Smooth muscle cell (in vitro differentiated cells): ENCODE data around the gene CNOT2. TPM values are rescaled to one million over a fixed set of nuclear protein-coding genes. Genes with fewer than 3 reads are reported as not detected.

Source experiments
- DNase-seq: peaks from one replicate; lab custom pipeline; 2025; ENCODE audit not compliant: unreplicated experiment; lab: John Stamatoyannopoulos, UW
- H2AFZ ChIP-seq: fragments of 200-600 bp; sonication (generic); 2 replicates; pipeline ENCODE4 v1.6.0; 2016; ENCODE audit warnings: antibody characterized with exemption, low read depth, mild to moderate bottlenecking
- H3F3A ChIP-seq: fragments of 200-600 bp; sonication (generic); 2 replicates; pipeline ENCODE4 v1.6.0; 2017; ENCODE audit warnings: antibody characterized with exemption, low read depth
- H3K27ac ChIP-seq: fragments of 200-600 bp; sonication (generic); 2 replicates; pipeline ENCODE4 v1.5.1; 2016; ENCODE audit warnings: low read depth, mild to moderate bottlenecking
- H3K27me3 ChIP-seq: fragments of 200-600 bp; sonication (generic); 2 replicates; pipeline ENCODE4 v1.6.1; 2016; ENCODE audit warnings: low read depth, mild to moderate bottlenecking
- H3K36me3 ChIP-seq: fragments of 200-600 bp; sonication (generic); 2 replicates; pipeline ENCODE4 v1.5.1; 2016; ENCODE audit warnings: low read depth
- H3K4me1 ChIP-seq: fragments of 200-600 bp; sonication (generic); 2 replicates; pipeline ENCODE4 v1.5.1; 2016; ENCODE audit warnings: low read depth
- H3K4me2 ChIP-seq: fragments of 200-600 bp; sonication (generic); 2 replicates; pipeline ENCODE4 v1.6.0; 2016; ENCODE audit warnings: mild to moderate bottlenecking
- H3K4me3 ChIP-seq: fragments of 200-600 bp; sonication (generic); 2 replicates; pipeline ENCODE4 v1.5.1; 2016; ENCODE audit warnings: mild to moderate bottlenecking
- H3K79me2 ChIP-seq: fragments of 200-600 bp; sonication (generic); 2 replicates; pipeline ENCODE4 v1.6.0; 2016; ENCODE audit warnings: low read depth, mild to moderate bottlenecking
- H3K9ac ChIP-seq: fragments of 200-600 bp; sonication (generic); 2 replicates; pipeline ENCODE4 v1.6.0; 2016; ENCODE audit warnings: low read depth
- H3K9me3 ChIP-seq: fragments of 200-600 bp; sonication (generic); replicated peaks from 2 replicates; pipeline ENCODE4 v1.5.1; 2016; ENCODE audit warnings: low read depth
- H4K20me1 ChIP-seq: fragments of 200-600 bp; sonication (generic); 2 replicates; pipeline ENCODE4 v1.6.0; 2016; ENCODE audit warnings: low read depth
- CTCF ChIP-seq: fragments of 200-600 bp; sonication (generic); IDR thresholded peaks from 2 replicates; pipeline ENCODE4 v1.5.1; 2017; ENCODE audit warnings: borderline replicate concordance, mild to moderate bottlenecking, antibody characterized with exemption; ENCODE audit not compliant: insufficient read depth, poor library complexity, severe bottlenecking
- WGBS: methylation state at CpG from one replicate; pipeline ENCODE4 v1.1.7; 2016; ENCODE audit warnings: low lambda C conversion rate; 5-methylcytosine and 5-hydroxymethylcytosine counted together
- polyA plus RNA-seq: library from polyadenylated mRNA; unstranded; fragments of >200 nt; fragmentation: Nextera tagmentation; extraction: Ambion mirVana; gene quantifications from 2 replicates; pipeline ENCODE4 v1.2.1, GENCODE V29; 2016
- total RNA-seq: library from RNA; depleted of rRNA; stranded (reverse); fragments of >200 nt; gene quantifications from 2 replicates; pipeline ENCODE4 v1.2.3, GENCODE V29; 2014

Gene CNOT2
- total and polyA plus RNA-seq, 2 experiments from 2014 or later: 94.5 to 172 TPM

GRCh38 chr12:70319605-70320004 is 76.4 kb downstream of the CNOT2 start:
- DNase-seq: no peak
- Histone ChIP-seq H4K20me1 (peaks cover 86% of the 10 kb centered on the region), H3K36me3 (no peaks in the 10 kb centered on the region), H3K4me2 (no peak overlapping the region), H3K9me3 (no peaks in the 10 kb centered on the region), H3K9ac (no peak overlapping the region), H3K4me3 (no peak overlapping the region), H3K4me1 (no peaks in the 10 kb centered on the region), H3F3A (no peaks in the 10 kb centered on the region), H3K27ac (no peak overlapping the region), H3K27me3 (no peaks in the 10 kb centered on the region), H3K79me2 (peaks cover 69% of the 10 kb centered on the region), H2AFZ (no peak overlapping the region)
- 89% methylated on average over 4 of the region's 4 CpGs for WGBS
- TF ChIP-seq CTCF: no peak

- no peak for TF ChIP-seq CTCF
Measured at GRCh38 chr12:70321191-70321590, 78.0 kb downstream of the CNOT2 start.

GRCh38 chr12:70327541-70327940 is 84.3 kb downstream of the CNOT2 start:
- DNase-seq: no peak
- peaks cover 58% of the 10 kb centered on the region for H4K20me1 ChIP-seq
- H3K9me3 ChIP-seq: no peaks in the 10 kb centered on the region
- H3K27ac ChIP-seq: no peak overlapping the region
- H3K4me1 ChIP-seq: no peaks in the 10 kb centered on the region
- TF ChIP-seq CTCF: no peak
- WGBS: 96% methylated on average over 2 of the region's 2 CpGs
- H3F3A ChIP-seq: no peaks in the 10 kb centered on the region
- no peak overlapping the region for H3K9ac ChIP-seq
- no peaks in the 10 kb centered on the region for H3K36me3 ChIP-seq
- no peak overlapping the region for H2AFZ ChIP-seq
- peaks cover 50% of the 10 kb centered on the region for H3K79me2 ChIP-seq
- no peak overlapping the region for H3K4me2 ChIP-seq
- H3K27me3 ChIP-seq: no peaks in the 10 kb centered on the region
- no peak overlapping the region for H3K4me3 ChIP-seq

More at GRCh38 chr12:70321191-70321590, 78.0 kb downstream of the CNOT2 start:
- Histone ChIP-seq H3K79me2 (peaks cover 66% of the 10 kb centered on the region), H3K4me2 (no peak overlapping the region), H3K4me1 (no peaks in the 10 kb centered on the region), H3K9me3 (no peaks in the 10 kb centered on the region), H3K4me3 (no peak overlapping the region), H4K20me1 (peaks cover 81% of the 10 kb centered on the region), H3F3A (no peaks in the 10 kb centered on the region), H3K9ac (no peak overlapping the region), H2AFZ (no peak overlapping the region), H3K27ac (no peak overlapping the region), H3K36me3 (no peaks in the 10 kb centered on the region), H3K27me3 (no peaks in the 10 kb centered on the region)
- 94% methylated on average over 2 of the region's 2 CpGs for WGBS
- DNase-seq: no peak

GRCh38 chr12:70329728-70330127 is 86.5 kb downstream of the CNOT2 start:
- WGBS: 77% methylated on average over 3 of the region's 3 CpGs
- H4K20me1 ChIP-seq: peaks cover 49% of the 10 kb centered on the region
- no peak overlapping the region for H3K9ac ChIP-seq
- H2AFZ ChIP-seq: no peak overlapping the region
- H3K36me3 ChIP-seq: peaks cover 4% of the 10 kb centered on the region
- no peak overlapping the region for H3K4me3 ChIP-seq
- H3K9me3 ChIP-seq: no peaks in the 10 kb centered on the region
- TF ChIP-seq CTCF: no peak
- H3K27me3 ChIP-seq: no peaks in the 10 kb centered on the region
- H3K4me1 ChIP-seq: no peaks in the 10 kb centered on the region
- no peak overlapping the region for H3K4me2 ChIP-seq
- no peak overlapping the region for H3K27ac ChIP-seq
- H3K79me2 ChIP-seq: peaks cover 60% of the 10 kb centered on the region
- H3F3A ChIP-seq: no peaks in the 10 kb centered on the region
- DNase-seq: no peak
